GM12873 (cell line): ENCODE results near the gene GPR152.

Experiments used
- CTCF ChIP-seq: IDR thresholded peaks from 2 replicates; pipeline ENCODE4 v1.5.1; 2012; ENCODE audit warnings: low read depth, mild to moderate bottlenecking, moderate library complexity, low read length, control low read depth; ENCODE audit not compliant: insufficient read depth; ENCODE audit errors: missing control alignments

The GPR152 gene

GRCh38 chr11:67484847-67485311 is 32.4 kb upstream of the GPR152 start:
- TF ChIP-seq CTCF, result no peak

GRCh38 chr11:67483831-67484665 is 31.5 kb upstream of the GPR152 start:
- no peak for TF ChIP-seq CTCF

GRCh38 chr11:67482827-67483798 is 30.6 kb upstream of the GPR152 start, which contains the start of gene AIP:
Gene AIP (plus strand): TSS chr11:67483026. CDS start chr11:67483159, 133 bp downstream.
- TF ChIP-seq CTCF, result peak; percentile 28

GRCh38 chr11:67482275-67482826 is 29.8 kb upstream of the GPR152 start:
- no peak for TF ChIP-seq CTCF

GRCh38 chr11:67472882-67473281 is 20.4 kb upstream of the GPR152 start:
- no peak for TF ChIP-seq CTCF

DNA sequence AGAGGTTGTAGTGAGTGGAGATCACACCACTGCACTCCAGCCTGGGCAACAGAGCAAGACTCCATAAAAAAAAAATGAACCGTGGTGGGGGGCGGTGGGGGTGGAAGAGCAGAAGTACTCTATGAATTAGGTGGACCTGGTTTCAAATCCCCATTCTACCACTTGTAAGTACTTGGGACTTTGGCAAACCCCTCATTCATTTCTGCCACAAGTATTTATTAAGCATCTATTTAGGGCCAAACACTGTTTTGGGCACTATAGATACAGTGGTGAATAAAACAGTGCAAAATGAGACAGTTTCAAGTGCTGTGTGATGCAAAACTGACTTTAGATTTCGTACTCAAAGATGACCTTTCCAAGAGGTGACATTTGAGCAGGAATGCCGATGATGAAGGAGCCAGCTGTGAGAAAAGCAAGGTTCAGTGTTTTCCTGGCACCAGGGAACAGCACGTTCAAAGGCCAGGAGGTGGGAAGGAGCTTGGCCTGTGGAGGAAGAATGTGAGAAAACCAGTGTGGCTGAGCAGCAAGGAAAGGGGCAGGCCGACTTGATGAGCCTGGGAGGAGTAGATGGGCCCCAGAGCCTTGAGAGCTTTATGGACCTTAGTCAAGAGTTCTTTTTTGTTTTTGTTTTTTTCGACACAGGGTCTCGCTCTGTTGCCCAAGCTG is 17.9 kb upstream of the GPR152 start:
- no peak for TF ChIP-seq CTCF

DNA sequence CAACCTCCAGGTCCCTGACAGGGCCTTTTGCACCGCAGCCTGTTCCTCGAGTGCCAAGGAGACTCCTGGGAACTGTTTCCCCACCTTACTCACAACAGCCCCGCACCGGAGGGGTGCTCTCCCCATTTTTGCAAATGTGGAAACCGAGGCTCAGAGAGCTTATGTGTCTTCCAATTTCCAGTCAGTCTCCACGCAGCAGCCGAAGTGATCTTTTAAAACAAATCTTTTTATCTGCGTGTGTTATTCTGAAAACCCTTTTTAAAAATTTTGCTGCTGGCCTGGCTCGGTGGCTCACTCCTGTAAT is 16.9 kb upstream of the GPR152 start:
- TF ChIP-seq CTCF, result no peak
